ENCODE measurements around the gene MINDY4.

MINDY4 gene

DNA sequence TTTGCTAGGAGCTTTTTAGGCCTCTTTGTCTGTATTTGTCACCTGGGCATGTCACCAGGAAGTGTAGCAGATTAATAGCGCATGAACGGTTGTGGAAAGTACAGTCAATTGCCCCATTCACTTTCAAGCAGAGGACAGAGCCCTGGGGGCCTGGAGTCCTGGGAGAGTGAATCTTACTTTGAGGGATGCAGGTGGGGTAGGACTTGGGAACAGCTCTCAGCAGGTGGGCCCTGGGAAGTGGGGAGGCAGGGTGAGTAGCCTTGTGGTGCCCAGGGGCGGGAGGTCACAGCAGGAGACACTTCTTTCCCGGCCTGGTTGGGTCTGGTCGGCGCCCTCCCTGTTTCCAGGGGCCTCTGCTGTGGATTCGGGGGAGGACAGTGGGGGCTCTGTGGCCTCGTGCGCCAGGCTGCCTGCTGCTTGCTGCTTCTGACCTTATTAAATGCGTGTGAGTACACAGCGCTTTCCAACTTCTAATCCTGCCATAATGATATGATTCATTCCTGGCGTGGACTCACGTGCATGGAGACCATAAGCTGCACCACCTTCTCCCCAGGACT, 88.8 kb downstream of the MINDY4 start:
- H3K4me3 ChIP-seq (replicated peaks; ENCODE audit: insufficient read depth, low read length), result no peak overlapping the region
- no peak for DNase-seq (ENCODE audit: low read depth in 1 of 2, low spot score in 1 of 2)
- TF ChIP-seq, protein P1, sequence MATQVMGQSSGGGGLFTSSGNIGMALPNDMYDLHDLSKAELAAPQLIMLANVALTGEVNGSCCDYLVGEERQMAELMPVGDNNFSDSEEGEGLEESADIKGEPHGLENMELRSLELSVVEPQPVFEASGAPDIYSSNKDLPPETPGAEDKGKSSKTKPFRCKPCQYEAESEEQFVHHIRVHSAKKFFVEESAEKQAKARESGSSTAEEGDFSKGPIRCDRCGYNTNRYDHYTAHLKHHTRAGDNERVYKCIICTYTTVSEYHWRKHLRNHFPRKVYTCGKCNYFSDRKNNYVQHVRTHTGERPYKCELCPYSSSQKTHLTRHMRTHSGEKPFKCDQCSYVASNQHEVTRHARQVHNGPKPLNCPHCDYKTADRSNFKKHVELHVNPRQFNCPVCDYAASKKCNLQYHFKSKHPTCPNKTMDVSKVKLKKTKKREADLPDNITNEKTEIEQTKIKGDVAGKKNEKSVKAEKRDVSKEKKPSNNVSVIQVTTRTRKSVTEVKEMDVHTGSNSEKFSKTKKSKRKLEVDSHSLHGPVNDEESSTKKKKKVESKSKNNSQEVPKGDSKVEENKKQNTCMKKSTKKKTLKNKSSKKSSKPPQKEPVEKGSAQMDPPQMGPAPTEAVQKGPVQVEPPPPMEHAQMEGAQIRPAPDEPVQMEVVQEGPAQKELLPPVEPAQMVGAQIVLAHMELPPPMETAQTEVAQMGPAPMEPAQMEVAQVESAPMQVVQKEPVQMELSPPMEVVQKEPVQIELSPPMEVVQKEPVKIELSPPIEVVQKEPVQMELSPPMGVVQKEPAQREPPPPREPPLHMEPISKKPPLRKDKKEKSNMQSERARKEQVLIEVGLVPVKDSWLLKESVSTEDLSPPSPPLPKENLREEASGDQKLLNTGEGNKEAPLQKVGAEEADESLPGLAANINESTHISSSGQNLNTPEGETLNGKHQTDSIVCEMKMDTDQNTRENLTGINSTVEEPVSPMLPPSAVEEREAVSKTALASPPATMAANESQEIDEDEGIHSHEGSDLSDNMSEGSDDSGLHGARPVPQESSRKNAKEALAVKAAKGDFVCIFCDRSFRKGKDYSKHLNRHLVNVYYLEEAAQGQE (IDR thresholded peaks at IDR 0.05; ENCODE audit: insufficient replicate concordance, low read depth), result no peak
- TF ChIP-seq, protein P2, sequence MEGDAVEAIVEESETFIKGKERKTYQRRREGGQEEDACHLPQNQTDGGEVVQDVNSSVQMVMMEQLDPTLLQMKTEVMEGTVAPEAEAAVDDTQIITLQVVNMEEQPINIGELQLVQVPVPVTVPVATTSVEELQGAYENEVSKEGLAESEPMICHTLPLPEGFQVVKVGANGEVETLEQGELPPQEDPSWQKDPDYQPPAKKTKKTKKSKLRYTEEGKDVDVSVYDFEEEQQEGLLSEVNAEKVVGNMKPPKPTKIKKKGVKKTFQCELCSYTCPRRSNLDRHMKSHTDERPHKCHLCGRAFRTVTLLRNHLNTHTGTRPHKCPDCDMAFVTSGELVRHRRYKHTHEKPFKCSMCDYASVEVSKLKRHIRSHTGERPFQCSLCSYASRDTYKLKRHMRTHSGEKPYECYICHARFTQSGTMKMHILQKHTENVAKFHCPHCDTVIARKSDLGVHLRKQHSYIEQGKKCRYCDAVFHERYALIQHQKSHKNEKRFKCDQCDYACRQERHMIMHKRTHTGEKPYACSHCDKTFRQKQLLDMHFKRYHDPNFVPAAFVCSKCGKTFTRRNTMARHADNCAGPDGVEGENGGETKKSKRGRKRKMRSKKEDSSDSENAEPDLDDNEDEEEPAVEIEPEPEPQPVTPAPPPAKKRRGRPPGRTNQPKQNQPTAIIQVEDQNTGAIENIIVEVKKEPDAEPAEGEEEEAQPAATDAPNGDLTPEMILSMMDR (IDR thresholded peaks at IDR 0.05; ENCODE audit: insufficient read depth, low read length), result no peak
- no peak for TF ChIP-seq POLR2AphosphoS5 (IDR thresholded peaks at IDR 0.05; ENCODE audit: low read depth)
- no peak for TF ChIP-seq SPI1 (IDR thresholded peaks at IDR 0.05; ENCODE audit: borderline replicate concordance, low read depth)
- TF ChIP-seq GABPA (IDR thresholded peaks at IDR 0.05; ENCODE audit: low read depth), result no peak
- H3K27me3 ChIP-seq (ENCODE audit: insufficient read depth, poor library complexity, severe bottlenecking), result no peaks in the 10 kb centered on the region
- H3K27ac ChIP-seq (replicated peaks), result no peak overlapping the region

DNA sequence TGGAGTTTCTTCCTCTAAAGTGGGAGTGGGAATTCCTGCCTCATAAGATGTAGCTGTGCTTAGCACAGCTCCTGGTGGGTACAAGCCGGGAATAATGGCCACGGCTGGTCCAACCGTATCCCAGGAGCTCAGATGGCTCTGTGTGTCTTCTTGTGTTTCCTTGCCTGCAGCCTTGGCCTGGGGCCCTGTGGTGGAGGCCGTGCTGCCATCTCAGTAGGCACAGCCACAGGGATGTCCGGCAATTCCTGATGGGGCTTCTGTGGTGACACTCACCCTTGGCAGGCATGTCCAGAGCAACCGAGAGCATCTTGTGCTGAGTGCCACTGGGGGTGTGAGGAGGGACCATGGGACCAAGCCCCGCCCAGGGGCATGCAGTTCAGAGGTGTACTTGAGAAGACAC, 90.4 kb downstream of the MINDY4 start:
- TF ChIP-seq, protein P2 (IDR thresholded peaks at IDR 0.05; ENCODE audit: insufficient read depth, low read length), result no peak
- TF ChIP-seq, protein P1 (IDR thresholded peaks at IDR 0.05; ENCODE audit: insufficient replicate concordance, low read depth), result no peak
- TF ChIP-seq POLR2AphosphoS5 (IDR thresholded peaks at IDR 0.05; ENCODE audit: low read depth) (no peak), SPI1 (IDR thresholded peaks at IDR 0.05; ENCODE audit: borderline replicate concordance, low read depth) (no peak), GABPA (IDR thresholded peaks at IDR 0.05; ENCODE audit: low read depth) (no peak)
- no peak for DNase-seq (ENCODE audit: low read depth in 1 of 2, low spot score in 1 of 2)
- H3K4me3 ChIP-seq (replicated peaks; ENCODE audit: insufficient read depth, low read length), result no peak overlapping the region
- no peak overlapping the region for H3K27ac ChIP-seq (replicated peaks)
- H3K27me3 ChIP-seq (ENCODE audit: insufficient read depth, poor library complexity, severe bottlenecking), result no peaks in the 10 kb centered on the region

DNA sequence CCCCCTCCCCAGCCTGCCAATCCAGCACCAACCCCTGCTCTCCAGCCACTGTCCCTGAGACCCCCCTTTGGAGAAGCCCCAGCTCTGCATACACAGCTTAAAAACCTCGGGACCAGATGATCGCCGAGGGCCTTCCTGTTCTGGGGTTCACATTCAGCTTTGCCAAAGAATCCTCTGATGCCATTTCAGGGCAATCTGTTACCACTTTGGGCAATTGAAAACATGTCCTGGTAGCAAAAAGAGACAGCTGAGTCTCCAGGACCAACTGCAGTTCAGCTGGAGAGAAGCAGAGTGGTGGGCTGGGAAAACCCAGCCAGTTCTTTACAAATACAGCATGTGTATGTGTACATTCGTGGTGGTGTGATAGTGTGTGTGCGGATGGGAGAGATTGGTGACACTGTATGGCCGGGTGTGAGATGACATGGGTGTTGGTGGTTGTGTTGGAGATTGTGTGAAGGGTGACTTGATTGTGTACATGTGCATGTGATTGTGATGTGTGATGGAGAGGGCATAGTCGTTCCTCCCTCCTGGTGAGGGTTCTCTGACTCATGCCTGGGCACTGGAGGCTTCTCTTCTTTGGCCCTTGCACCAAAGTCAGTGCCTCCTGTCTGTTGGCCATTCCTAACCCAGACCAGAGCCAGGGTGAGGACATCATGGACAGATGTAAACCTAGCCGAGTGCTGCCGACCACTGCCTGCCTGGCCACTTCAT, 91.9 kb downstream of the MINDY4 start:
- DNase-seq (ENCODE audit: low read depth in 1 of 2, low spot score in 1 of 2), result no peak
- Histone ChIP-seq H3K27ac (replicated peaks) (no peak overlapping the region), H3K4me3 (replicated peaks; ENCODE audit: insufficient read depth, low read length) (no peak overlapping the region), H3K27me3 (ENCODE audit: insufficient read depth, poor library complexity, severe bottlenecking) (no peaks in the 10 kb centered on the region)
- TF ChIP-seq, protein P2 (IDR thresholded peaks at IDR 0.05; ENCODE audit: insufficient read depth, low read length), result no peak
- TF ChIP-seq GABPA (IDR thresholded peaks at IDR 0.05; ENCODE audit: low read depth), result no peak
- no peak for TF ChIP-seq POLR2AphosphoS5 (IDR thresholded peaks at IDR 0.05; ENCODE audit: low read depth)
- no peak for TF ChIP-seq SPI1 (IDR thresholded peaks at IDR 0.05; ENCODE audit: borderline replicate concordance, low read depth)
- TF ChIP-seq, protein P1 (IDR thresholded peaks at IDR 0.05; ENCODE audit: insufficient replicate concordance, low read depth), result no peak

All from HL-60 (cell line).